Lower leg skin (tissue), 4 donors: ENCODE measurements around the gene NEB. TPM values are rescaled to one million over a fixed set of nuclear protein-coding genes. Genes with fewer than 3 reads are reported as not detected.
A peak's percentile ranks its signal among the peaks of the same experiment; 100 is the strongest.

Experiments
- DNase-seq, 2 donors: peaks; one replicate each; pipeline ENCODE4 v3.0.0-alpha.2; 2019; ENCODE audit warnings: low spot score in 2 of 2
- H3K4me3 ChIP-seq: fragments of 200-600 bp; sonication (generic); 2 replicates; pipeline ENCODE4 v1.5.1; 2017; ENCODE audit warnings: mild to moderate bottlenecking, low read depth; ENCODE audit not compliant: poor library complexity, severe bottlenecking
- POLR2A ChIP-seq, 2 donors: fragments of 450-650 bp; IDR thresholded peaks; one replicate each; pipeline ENCODE4 v1.6.1; 2016 to 2017; ENCODE audit warnings: antibody characterized with exemption in 2 of 2, mild to moderate bottlenecking in 1 of 2, moderate library complexity in 1 of 2
- WGBS, 2 donors: methylation state at CpG; one replicate each; pipeline ENCODE4 v1.1.5; 2018; 5-methylcytosine and 5-hydroxymethylcytosine counted together
- intact Hi-C: fragments of 100-400 bp; cut with DNase I; formaldehyde crosslinking; loops from one replicate; pipeline ENCODE4 v1.15.0; 2023; ENCODE audit warnings: low total_unique reads
- total RNA-seq, 4 donors: library from RNA; depleted of rRNA; stranded (reverse); fragments of >200 nt; gene quantifications; one replicate each; pipeline ENCODE4 v1.1.0, GENCODE V29; 2016
- TF ChIP-seq, protein P1 (sequence below), 3 donors: fragments of 450-650 bp; IDR thresholded peaks; one replicate each; pipeline ENCODE4 v1.5.1; 2016; ENCODE audit warnings: antibody characterized with exemption in 3 of 3, mild to moderate bottlenecking in 3 of 3, moderate library complexity in 2 of 3

Gene NEB
- total RNA-seq, 4 donors from 2014 or later, result 4.7 to 15.6 (median 6.9) TPM

DNA sequence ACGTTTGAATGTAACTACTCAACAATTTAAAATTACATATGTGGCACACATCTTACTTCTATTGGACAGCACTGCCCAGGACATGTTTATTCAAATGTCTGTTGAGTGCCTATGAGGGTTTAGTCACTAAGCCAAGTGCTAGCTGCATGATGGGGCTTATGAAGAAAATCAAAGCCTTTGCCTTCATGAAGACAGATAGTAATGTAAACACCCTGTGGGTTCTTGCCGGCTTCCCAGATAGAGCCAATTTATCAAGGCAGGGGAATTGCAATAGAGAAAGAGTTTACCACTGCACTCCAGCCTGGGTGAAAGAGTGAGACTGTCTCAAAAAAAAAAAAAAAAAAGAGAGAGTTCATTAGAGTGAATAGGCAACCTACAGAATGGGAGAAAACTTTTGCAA, 43.7 kb upstream of the NEB start:
- 80 to 89% methylated on average over 2 of the region's 2 CpGs for WGBS, 2 donors
- no peak overlapping the region for H3K4me3 ChIP-seq
- TF ChIP-seq, protein P1, sequence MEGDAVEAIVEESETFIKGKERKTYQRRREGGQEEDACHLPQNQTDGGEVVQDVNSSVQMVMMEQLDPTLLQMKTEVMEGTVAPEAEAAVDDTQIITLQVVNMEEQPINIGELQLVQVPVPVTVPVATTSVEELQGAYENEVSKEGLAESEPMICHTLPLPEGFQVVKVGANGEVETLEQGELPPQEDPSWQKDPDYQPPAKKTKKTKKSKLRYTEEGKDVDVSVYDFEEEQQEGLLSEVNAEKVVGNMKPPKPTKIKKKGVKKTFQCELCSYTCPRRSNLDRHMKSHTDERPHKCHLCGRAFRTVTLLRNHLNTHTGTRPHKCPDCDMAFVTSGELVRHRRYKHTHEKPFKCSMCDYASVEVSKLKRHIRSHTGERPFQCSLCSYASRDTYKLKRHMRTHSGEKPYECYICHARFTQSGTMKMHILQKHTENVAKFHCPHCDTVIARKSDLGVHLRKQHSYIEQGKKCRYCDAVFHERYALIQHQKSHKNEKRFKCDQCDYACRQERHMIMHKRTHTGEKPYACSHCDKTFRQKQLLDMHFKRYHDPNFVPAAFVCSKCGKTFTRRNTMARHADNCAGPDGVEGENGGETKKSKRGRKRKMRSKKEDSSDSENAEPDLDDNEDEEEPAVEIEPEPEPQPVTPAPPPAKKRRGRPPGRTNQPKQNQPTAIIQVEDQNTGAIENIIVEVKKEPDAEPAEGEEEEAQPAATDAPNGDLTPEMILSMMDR (IDR thresholded peaks at IDR 0.05), result no peak
- no peak for TF ChIP-seq POLR2A (IDR thresholded peaks at IDR 0.05)
- DNase-seq, result no peak
- intact Hi-C loops, result no loop called here

DNA sequence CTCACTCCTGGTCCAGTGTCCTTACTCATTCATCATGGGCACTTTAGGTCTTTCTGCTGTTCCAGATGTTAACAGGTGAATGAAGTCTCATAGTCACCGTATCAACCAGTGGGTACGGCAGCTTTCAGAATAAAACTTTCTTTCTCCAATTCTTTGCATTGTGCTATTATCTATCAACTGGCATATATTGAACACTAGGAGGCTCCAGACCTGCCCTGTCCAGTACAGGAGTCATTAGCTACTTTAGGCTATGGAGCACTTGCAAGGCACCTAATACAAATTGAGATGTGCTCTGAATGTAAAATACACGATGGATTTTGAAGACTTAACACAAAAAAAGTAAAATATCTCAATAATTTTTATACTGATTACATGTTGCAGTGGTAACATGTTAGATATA, 43.2 kb upstream of the NEB start:
- DNase-seq, result no peak
- intact Hi-C loops, result no loop called here
- TF ChIP-seq, protein P1 (IDR thresholded peaks at IDR 0.05), result no peak
- no peak for TF ChIP-seq POLR2A (IDR thresholded peaks at IDR 0.05)
- 93 to 94% methylated on average over 3 of the region's 3 CpGs for WGBS, 2 donors
- H3K4me3 ChIP-seq, result no peak overlapping the region

DNA sequence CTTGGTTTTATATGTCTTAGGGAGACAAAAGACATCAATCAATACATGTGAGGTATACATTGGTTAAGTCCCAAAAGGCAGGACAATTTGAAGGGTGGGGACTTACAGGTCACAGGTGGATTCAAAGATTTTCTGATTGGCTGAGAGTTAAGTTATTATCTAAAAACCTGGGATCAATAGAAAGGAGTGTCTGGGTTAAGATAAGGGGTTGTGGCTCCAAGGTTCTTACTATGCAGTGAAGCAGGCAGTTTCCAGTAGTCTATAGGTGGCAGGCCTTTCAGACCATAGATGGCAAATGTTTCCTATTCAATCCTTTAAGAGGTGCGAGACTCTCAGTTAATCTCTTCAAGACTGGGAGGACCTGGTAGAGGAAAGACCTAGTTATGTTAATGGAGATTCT, 42.1 kb upstream of the NEB start:
- intact Hi-C loops, result no loop called here
- TF ChIP-seq POLR2A (IDR thresholded peaks at IDR 0.05), result no peak
- WGBS, 2 donors, result 92 to 94% methylated on average over 1 of the region's 1 CpG
- no peak for DNase-seq
- H3K4me3 ChIP-seq, result no peak overlapping the region

DNA sequence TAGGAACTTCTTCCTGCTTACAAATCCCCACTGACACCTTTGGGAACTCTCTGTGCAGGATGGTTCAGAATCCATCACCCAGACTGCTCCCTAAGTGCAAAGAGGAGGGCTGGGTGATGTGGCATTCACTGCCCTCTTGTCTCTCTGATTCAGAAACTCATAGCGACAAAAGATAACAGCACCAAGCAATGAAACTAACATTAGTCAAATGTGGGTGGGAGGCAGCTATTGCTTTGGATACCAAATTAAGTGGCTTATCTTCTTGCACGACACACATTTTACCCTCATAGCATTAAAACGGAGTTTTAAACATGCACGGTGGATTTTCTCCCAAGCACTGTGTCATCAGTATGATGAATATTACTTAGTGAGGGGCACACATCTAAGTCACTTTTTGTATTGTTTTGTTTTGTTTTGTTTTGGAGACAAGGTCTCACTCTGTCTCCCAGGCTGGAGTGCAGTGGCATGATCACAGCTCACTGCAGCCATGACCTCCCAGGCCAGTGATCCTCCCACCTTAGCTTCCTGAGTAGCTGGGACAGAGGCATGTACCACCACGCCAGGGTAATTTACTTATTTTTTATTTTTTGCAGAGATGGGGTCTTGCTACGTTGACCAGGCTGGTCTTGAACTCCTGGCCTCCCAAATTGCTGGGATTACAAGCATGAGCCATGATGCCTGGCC, 40.9 kb upstream of the NEB start:
- H3K4me3 ChIP-seq, result no peak overlapping the region
- DNase-seq, result no peak
- no peak for TF ChIP-seq POLR2A (IDR thresholded peaks at IDR 0.05)
- intact Hi-C loops, result no loop called here
- 79 to 87% methylated on average over 6 of the region's 6 CpGs for WGBS, 2 donors

DNA sequence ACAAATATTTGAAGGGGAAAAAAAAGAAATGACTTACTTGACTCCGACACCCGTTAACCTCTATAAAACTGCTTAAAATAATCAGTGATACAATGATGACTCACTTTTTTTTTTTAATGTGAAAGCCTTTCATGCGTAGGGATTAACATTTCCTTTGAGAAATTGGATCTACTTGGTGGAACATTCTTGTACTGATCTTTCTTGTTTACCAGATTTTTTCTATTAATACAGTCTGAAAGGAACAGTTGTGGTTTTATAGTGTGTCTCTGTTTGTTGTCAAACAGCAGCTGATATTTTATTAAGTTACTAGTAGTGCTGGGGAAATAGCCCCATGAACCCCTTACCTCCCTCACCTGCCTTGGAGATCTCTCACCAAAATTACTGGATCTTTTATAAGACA, 40.2 kb upstream of the NEB start:
- no peak for TF ChIP-seq POLR2A (IDR thresholded peaks at IDR 0.05)
- TF ChIP-seq, protein P1 (IDR thresholded peaks at IDR 0.05), result no peak
- no peak for DNase-seq
- WGBS, 2 donors, result 17 to 18% methylated on average over 3 of the region's 3 CpGs
- intact Hi-C loops, result no loop called here
- H3K4me3 ChIP-seq, result no peak overlapping the region

DNA sequence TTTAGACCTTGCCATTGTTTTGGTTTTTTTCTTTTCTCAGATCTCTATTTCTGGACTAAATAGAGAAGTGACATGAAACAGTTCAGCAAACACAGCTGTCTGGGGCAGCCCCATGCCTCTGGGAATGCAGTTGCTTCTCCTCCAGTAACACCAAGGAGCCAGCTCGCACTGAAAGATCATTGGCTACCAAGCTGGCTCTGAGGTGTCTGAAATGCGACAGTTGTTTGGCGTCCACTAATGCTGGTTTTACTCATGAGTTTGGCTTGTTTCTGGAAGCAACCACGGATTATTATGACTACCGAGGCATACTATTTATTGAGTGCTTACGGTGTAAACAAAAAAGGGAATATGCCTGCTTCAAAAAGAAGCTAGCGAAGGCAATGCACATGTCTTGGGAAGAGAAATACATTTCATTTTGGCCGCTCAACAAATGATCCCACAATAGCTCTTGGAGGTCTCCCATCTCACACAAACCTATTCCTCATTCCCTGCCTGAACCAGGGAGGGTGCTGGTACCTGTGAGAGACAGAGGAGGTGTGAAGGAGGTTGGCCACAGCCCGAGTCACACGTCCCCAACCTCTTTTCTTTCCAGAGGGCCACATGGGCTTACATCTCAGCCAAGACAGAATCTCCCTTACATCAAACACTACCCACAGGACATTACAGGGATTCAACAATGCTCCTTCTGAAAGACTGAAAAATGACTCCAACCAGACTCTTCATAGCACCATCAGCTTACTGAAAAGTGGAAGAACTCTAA, 37.5 kb upstream of the NEB start:
- H3K4me3 ChIP-seq, result no peak overlapping the region
- intact Hi-C loops, result no loop called here
- WGBS, 2 donors, result 64 to 69% methylated on average over 10 of the region's 10 CpGs
- TF ChIP-seq POLR2A (IDR thresholded peaks at IDR 0.05), result no peak
- TF ChIP-seq, protein P1 (IDR thresholded peaks at IDR 0.05), result no peak
- peak in 1 of 2 donors; percentile 31 for DNase-seq
